Effector CD4-positive, alpha-beta T cell (primary cell): Measurements from ENCODE around the gene PCSK7.
"Not testable (repeated sequence)": the region's sequence is repeated elsewhere in the genome, so short reads cannot be mapped to it uniquely, and the experiment has no call there.

Source experiments
- DNase-seq: peaks from one replicate; pipeline ENCODE4 v3.0.0-alpha.2; 2020
- total RNA-seq: gene quantifications from one replicate; lab custom pipeline; 2026; lab: John Stamatoyannopoulos, UW

PCSK7 gene, protein sequence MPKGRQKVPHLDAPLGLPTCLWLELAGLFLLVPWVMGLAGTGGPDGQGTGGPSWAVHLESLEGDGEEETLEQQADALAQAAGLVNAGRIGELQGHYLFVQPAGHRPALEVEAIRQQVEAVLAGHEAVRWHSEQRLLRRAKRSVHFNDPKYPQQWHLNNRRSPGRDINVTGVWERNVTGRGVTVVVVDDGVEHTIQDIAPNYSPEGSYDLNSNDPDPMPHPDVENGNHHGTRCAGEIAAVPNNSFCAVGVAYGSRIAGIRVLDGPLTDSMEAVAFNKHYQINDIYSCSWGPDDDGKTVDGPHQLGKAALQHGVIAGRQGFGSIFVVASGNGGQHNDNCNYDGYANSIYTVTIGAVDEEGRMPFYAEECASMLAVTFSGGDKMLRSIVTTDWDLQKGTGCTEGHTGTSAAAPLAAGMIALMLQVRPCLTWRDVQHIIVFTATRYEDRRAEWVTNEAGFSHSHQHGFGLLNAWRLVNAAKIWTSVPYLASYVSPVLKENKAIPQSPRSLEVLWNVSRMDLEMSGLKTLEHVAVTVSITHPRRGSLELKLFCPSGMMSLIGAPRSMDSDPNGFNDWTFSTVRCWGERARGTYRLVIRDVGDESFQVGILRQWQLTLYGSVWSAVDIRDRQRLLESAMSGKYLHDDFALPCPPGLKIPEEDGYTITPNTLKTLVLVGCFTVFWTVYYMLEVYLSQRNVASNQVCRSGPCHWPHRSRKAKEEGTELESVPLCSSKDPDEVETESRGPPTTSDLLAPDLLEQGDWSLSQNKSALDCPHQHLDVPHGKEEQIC
- total RNA-seq = 369 reads per million, percentile 97 among the genes with 10 or more reads in this experiment

DNA sequence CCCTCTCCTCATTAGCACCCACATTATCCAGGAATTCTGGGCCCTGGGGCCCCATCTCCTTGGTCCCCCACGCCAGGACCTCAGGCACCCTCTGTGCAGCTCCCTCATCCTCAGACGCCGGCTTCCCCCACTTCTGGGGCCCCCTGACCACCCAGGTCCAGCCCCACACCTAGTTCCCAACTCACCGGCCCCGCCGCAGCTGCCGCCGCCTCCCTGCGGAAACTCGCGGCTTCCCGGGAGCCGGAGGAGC lies at the start of gene PCSK7:
Gene PCSK7, minus strand, starts transcription at position 232 of the 250 bp plus-strand sequence. CDS start 2,229 bp downstream, outside the sequence.
- no peak for DNase-seq

DNA sequence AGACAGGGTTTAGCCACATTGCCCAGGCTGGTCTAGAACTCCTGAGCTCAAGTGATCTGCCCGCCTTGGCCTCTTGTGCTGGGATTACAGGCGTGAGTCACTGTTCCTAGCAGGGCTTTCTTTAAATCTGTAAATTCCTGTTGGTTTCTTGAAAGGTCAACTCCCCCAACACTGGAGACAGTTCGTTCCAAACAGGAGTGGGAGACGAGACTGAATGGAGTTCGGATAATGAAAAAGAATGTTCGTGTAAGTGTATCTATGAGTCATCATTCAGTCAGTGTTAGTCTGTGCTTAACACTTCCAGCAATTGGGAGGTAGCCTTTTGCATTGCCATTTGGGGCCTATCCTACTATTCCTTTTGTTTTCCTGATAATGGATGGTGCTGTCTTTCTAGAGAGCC lies 49.3 kb upstream of the PCSK7 start:
- no peak for DNase-seq

DNA sequence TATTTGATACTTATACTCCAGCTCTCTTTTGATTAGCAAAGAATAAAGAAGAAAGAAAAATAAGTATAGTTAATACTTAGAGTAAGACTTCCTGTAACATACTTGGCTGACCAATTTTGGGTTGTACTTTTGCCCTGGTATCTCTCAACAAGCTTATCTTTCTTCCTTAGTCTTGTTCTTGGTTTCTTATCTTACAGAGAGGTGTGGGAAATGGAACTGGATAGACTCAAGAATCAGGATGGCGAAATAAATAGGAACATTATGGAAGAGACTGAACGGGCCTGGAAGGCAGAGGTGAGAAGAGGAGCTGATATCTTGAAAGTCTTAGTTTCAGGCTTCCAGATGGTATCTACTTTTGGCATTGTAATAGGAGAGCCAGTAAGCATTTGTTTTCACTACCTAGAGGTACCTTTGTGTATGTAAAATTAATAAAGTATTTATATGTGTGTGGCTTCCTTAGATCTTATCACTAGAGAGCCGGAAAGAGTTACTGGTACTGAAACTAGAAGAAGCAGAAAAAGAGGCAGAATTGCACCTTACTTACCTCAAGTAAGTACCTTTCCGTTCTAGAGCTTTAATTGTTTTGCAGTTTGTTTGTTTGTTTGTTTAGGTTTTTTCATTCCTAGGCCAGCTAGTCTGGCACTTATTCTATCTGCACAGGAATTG lies 48.0 kb upstream of the PCSK7 start:
- no peak for DNase-seq

DNA sequence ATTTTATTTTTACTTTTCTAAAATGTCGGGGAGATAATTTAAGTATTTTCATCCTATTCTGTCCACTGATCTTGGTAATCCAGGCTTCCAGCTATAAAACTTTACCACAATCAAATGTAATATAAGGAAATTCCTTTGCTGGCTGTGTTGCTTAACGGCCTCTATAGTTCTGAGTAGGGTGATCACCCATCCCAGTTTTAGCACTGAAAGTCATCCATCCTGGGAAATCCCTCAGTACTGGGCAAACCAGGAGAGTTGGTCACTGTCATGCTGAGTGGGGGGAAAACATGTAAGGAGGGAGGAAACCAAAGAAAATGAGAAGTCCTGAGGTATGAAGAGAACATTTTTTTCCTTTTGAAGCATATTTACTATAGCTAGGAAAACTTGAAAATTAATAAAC lies 46.5 kb upstream of the PCSK7 start:
- DNase-seq = no peak

DNA sequence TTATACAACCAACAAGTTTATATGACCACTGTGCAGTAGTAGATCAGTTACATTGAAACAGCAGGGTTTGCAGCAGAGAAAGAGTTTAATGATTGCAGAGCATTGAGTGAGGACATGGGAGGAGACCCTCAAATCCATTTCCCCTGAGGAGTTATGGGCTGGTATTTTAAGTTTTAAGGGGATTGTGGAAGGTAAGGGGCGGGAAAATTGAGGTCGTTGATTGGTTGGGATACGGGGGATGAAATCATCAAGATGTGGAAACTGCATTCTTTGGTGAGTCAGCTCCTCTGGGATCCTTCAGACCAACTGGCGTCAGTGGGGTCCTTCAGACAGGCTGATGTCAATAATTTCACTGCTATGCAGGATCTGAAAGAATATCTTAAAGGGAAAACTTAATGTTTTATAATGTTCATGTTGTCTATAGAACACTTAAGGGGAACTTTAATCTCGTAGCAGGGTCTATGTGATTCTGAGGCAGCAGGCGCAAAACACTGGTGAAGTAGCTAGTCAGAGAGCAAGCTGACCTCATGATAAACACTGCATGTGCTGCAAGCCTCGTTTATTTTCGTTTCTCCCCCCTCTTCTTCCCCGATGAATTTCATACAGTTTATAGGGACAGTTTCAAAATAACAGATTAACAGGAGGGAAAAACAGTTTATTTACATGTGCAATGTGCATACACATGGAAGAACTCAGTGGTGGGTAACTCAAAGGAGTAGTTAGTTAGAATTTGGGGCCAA lies 41.8 kb upstream of the PCSK7 start:
- DNase-seq = no peak

DNA sequence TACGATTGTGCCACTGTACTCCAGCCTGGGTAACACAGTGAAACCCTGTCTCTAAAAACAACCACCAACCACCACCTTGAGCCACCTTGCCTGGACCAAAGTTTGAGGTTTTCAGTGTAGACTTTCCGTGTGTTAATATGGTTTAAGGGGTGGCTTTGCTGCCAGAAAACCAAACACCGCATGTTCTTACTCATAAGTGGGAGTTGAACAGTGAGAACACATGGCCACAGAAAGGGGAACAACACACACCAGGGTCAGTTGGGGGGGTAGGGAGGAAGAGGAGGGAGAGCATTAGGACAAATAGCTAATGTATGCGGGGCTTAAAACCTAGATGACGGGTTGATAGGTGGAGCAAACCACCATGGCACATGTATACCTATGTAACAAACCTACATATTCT lies 40.3 kb upstream of the PCSK7 start:
- not testable (repeated sequence) for DNase-seq

DNA sequence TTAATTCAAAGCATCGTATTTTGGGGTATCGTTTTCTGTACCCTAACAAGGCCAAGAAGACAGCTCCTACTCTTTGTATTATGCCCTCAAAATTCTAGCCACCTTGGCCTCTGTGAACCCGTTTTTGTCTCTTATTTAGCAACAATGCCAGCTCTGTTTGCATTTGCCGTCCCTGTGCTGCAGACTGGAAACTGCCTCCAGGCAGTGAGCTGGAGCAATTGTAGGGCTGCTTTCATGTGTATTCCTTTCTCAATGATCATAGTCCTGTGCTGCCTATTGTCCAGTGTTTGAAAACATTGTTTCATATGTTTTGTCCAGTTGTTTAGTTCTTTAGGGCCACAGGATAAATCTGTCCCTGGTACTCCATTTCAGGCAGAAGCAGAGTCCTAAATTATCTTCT lies 39.3 kb upstream of the PCSK7 start:
- DNase-seq = no peak

DNA sequence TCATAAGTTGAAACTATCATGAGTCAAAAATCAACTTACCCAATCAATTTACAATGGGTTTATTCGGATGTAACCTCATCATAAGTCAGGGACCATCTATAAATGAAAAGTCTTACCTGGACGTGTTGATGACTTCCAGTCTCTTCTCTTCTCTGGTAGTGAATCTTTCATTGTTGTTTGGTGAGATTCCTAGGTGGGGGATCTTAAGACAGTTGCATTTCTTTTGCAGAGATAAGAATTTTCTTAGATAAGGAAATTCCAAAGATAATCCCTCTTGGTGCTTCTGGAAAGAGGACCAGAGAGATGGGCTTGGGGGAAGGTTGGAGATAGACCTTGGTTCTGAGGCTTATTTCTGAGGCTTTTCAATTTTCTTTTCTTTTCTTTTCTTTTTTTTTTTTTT lies 38.0 kb upstream of the PCSK7 start:
- DNase-seq = no peak

DNA sequence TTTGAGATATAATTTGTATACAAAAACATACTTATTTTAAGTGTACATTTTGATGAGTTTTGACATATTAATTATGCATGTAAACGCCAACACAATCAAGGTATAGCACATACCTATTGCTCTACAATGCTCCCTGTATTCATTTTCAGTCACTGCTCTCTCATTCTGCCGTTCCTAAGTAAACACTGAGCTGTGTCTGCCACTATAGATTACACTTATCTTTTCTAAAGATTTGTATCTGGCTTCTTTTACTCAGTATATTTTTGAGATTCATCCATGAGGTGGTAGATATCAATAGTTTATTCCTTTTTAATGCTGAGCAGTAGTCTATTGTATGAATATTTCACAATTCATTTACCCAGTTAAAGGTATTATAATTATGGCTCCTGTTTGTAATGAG lies 33.9 kb upstream of the PCSK7 start:
- no peak for DNase-seq

DNA sequence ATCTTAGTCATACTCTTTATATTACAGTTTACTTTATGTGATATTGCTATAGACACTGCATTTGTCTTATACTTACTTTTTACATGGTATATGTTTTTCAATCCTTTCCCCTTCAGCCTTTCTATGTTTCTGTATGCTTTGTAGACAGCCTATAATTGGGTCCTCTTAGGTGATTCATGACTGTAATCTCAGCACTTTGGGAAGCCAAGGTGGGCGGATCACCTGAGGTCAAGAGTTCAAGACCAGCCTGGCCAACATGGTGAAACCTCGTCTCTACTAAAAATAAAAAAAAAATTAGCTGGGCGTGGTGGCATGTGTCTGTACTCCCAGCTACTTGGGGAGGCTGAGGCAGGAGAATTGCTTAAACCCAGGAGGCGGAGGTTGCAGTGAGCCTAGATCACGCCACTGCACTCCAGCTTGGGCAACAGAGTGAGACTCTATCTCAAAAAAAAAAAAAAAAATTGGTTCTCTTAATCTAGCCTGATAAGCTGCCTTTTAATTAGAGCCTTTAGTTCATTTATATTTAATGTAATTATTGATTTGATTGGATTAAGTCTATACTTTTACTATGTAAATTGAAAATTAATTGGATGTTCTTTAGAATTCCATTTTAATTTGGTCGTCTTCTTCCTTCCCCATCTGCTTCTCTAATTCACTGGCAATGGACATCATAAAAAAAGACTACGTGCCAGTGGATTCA lies 32.9 kb upstream of the PCSK7 start:
- DNase-seq = not testable (repeated sequence)

DNA sequence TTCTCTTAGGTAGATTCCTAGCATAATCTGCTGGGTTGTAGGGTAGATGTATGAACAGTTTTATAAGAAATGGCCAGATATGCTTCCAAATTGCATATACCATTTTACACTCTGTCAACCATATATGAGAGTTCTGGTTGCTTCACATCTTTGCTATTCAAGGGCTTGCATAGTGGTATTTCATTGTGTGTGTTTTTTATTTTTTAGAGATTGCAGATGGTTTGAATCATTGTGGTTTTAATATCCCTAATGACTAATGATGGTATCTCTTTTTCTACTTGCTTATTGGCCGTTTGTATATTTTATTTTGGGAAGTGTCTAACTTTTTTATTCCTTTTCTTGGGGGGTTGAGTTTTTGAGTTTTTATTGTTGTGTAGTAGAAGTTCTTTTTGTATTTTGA lies 27.5 kb upstream of the PCSK7 start:
- no peak for DNase-seq

DNA sequence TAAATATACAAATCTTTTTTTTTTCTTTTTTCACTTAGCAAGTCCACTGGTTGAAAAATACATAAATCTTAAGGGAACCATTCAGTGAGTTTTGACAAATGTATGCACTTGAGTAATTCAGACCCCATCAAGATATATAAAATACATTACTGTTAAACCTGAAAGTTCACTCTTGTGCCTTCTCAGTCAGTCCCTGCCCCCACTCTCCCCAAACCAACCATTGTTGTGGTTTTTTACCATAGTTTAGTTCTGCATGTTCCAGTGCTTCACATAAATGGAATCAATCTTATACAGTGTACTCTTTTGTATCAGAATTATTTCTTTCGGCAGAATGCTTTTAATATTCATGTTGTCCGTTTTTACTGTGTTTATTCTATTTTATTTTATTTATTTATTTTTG lies 26.7 kb upstream of the PCSK7 start:
- no peak for DNase-seq

DNA sequence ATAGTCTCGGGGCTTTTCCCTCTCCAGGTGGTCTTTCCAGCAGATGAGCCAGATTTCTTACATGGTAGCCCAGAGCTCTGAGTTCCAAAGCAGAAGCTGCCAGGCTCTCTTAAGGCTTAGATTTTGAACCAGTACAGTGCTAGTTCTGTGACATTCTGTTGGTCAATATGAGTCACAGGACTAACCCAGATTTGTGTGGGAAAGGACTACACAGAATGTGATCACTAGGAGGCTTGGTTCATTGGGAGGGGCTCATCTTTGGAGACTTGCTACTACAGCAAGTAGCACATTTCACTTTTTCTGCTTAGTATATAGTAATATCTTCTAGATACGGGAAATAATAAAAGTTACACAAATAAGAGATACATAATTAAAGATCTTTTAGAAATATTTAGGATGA lies 24.7 kb upstream of the PCSK7 start:
- no peak for DNase-seq

DNA sequence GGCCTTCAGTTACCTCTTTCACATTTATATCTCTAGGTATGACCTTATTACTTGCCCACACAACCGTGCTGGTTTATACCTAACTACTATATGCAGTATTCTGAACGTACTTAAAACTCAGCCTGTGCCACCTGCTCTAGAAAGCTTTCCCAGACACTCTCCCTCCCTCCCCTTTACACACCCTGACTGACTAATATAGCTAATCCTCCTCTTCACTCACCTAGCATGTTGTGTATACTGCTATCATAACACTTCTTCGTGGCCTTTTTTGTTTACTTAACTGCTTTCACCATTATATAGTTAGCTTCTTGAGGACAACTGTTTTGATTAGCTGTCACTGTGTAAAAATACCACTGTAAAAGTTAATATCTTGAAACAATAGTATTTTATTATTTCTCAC lies 24.1 kb upstream of the PCSK7 start:
- DNase-seq = no peak

DNA sequence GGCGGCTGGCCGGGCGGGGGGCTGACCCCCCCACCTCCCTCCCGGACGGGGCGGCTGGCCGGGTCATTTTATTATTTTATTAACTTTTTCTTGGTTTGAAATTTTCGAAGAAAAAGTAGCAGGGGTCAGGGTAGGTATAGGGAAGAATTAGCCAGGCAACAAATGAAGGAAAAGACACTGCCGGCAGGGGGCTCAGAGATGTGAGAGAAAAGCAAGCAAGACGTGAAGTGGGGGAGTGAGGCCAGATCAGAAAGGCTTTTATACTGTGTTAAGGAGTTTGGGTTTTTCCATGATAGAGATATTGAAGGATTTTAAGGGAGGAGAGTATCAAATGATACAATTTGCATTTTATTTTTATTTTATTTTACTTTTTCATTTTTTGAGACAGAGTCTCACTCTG lies 19.6 kb upstream of the PCSK7 start:
- DNase-seq = no peak

DNA sequence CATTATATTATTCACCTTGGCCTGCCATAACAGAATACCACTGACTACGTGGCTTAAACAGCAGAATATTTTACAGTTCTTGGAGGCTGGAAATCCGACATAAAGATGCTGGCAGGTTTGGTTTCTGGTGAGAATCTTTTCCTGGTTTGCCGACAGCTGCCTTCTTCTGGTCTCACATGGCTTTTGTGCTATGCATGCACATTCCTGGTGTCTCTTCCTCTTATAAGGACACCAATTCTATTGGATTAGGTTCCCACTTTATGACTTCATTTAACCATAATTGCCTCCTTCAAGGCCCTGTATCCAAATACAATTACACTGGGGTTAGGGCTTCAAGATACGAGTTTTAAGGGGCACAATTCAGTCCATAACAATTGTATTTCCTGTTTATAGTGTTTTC lies 17.7 kb upstream of the PCSK7 start:
- DNase-seq = no peak

DNA sequence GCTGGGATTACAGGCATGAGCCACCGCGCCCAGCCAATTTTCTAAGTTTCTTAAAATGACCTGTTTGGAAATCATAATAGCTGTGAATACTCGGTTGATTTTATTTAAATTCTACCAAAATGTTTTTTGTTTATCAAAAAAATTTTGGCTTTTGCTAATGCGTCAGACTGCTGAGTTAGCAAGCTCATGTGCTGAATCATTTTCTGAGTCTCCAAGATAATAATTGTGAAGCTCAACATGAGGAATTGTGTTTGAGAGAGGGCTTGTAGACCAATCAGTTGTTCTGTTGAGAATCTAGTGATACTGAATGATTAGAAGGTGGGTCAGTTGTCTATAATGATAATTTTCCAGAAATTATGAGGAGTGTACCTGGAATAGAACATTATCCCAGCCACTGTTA lies 16.5 kb upstream of the PCSK7 start:
- DNase-seq = no peak

DNA sequence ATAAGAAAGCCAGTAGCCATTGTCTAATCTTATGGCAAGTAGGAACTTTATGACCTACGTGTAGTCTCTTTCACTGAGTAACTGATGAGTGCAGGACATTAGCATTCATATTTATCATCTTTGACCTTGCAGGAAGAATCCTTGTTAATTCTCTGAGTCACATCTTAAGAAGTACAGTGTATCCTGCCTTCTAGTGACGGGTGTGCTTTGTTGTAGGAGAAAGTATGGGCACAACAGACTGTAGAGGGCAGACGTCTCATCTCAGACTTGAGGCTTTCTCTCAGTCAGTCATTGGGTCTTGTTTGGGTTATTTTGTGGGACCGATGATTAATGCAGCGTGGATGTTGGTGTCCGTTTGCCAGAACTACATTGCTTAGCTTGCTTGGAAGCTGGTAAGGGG lies 7.4 kb upstream of the PCSK7 start:
- no peak for DNase-seq

DNA sequence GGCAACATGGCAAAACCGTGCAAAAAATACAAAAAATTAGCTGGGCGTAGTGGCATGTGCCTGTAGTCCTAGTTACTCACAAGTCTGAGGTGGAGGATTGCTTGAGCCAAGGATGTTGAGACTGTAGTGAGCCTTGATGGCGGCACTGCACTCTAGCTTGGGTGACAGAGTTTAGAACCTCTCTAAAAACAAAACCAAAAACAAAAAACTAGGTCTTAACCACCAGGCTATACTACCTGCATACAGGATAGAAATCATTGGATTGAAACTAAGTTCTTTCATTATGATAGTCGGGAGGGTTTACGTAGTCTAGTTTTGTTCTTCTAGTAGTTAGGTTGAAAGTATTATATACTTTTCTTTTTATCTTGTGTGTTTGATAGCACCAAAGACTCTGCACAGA lies 6.3 kb upstream of the PCSK7 start:
- no peak for DNase-seq

DNA sequence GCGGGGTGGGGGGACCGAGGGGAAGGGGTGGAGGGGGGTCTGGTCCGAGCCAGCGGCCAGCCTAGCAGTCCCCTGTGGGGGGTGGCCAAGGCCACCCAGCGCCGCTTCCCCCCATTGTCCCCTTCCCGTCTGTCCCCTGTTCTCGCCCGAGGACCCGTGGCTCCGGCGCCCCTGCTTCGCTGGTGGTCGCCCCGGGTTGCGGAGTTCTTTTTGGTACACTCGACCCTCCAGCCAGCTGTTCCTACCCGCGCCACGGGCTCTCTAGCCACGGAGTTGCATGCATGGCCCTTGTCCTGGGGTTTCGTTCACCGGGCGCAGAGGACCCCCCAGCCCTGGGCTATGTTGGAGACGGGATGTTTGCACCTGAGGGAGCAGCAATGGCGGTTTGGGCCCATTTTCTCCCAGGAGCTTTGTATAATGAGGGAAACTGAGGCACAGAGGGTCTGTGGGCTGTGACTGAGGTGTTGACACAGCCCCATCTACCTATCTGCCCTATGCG lies 1.1 kb upstream of the PCSK7 start:
- DNase-seq = no peak

DNA sequence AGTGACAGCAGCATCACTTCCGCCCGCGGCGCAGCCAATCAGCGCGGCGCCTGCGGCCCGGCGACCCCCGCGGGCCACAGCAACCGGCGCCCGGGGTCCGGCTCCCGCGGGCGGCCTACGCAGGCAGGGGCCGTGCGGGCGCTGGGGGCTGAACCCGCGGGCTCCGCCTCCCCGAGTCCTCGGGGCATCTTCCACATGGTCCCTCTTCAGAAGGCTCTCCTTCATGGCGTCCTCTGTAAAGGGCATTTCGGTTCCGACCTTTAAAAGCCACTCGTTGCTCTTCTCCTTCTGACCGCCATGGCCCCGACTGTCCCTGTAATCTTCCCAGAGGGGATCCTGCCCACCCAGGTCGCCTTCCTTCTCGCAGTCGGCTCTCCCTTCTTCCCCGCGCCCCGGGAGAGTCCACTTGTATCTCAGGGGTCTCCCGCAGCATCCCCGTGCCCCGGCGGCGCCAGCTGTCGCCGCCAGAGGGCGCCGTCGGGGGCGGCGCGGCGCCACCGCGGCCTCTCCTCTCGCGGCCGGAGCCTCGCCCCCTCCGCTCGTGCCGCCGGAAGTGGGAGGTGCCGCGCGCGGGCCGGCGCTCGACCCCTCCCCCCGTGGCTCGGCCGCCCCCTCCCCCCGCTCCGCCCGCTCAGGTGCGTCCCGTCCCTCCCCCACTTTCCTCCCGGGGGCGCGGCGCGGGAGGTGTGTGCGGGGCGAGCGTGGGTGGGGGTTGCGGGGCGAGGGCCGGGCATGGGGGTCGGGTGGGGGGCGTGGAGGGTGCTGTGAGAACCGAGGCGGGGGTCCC lies 412 bp upstream of the PCSK7 start, which contains the start of gene RNF214:
Gene RNF214, plus strand, starts transcription at position 580 of the 787 bp plus-strand sequence. CDS start 1,602 bp downstream, outside the sequence.
- DNase-seq = peak; percentile 61
